ENCODE measurements around the gene CYP46A1.

DNA sequence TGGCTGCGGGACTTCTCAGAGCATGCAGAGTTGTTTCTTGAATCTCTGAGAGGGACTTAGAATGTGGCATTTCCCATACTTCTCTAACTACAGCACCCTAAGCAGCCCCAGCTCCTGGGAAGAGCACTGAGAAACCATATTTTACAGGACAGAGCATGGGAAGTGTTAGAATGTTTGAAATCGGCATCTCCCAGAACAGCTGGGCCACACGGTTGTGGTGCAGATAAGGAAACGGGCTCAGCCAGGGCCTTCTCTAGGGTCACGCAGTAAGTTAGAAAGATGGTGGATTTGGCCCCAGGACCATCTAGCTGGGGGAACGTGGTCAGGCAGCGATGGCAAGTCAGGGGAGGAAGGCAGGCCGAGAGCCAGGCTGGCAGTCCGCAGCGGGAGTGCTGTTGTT is 49.7 kb upstream of the CYP46A1 start:
- TF ChIP-seq CTCF (IDR thresholded peaks at IDR 0.05; ENCODE audit: insufficient read depth, low read length) (no peak), POLR2AphosphoS5 (IDR thresholded peaks at IDR 0.05; ENCODE audit: low read depth) (no peak), GABPA (IDR thresholded peaks at IDR 0.05; ENCODE audit: low read depth) (no peak), SPI1 (IDR thresholded peaks at IDR 0.05; ENCODE audit: borderline replicate concordance, low read depth) (no peak)
